B cell (primary cell): ENCODE data around the gene PLPPR5. TPM values are rescaled to one million over a fixed set of nuclear protein-coding genes. Genes with fewer than 3 reads are reported as not detected.

Experiments
- ATAC-seq: fragments of 200-7000 bp; cut with Tn5 transposase; one replicate; pipeline ENCODE4 v1.10.0; 2021; ENCODE audit warnings: low read depth, mild to moderate bottlenecking, moderate number of reproducible peaks, moderate library complexity
- CTCF ChIA-PET: fragments of 350-600 bp; sonication (Branson Sonifier 250); formaldehyde crosslinking; loops from one replicate; lab custom pipeline; 2021; ENCODE audit warnings: antibody characterized with exemption, inconsistent platforms; lab: Charles Lee
- POLR2A ChIA-PET: fragments of 350-600 bp; sonication (Branson Sonifier 250); formaldehyde crosslinking; loops from one replicate; lab custom pipeline; 2021; ENCODE audit warnings: antibody characterized with exemption; lab: Charles Lee
- DNase-seq: peaks from one replicate; pipeline ENCODE4 v3.0.0; 2013
- H2AFZ ChIP-seq: 2 replicates; pipeline ENCODE4 v1.6.1; 2012; ENCODE audit warnings: mild to moderate bottlenecking, low read depth, low read length; ENCODE audit not compliant: insufficient read depth, poor library complexity, severe bottlenecking
- H3K27ac ChIP-seq, 2 donors: 1 replicate in 1 of 2; 2 replicates in 1 of 2; pipeline ENCODE4 v1.5.1; 2012 to 2013; ENCODE audit warnings: low read length in 2 of 2, mild to moderate bottlenecking in 2 of 2, moderate library complexity in 1 of 2
- H3K27me3 ChIP-seq, 4 experiments: fragments of 200-600 bp in 1 of 4; sonication (generic) in 1 of 4; replicated peaks in 1 of 4; 1 replicate in 2 of 4; 2 replicates in 2 of 4; pipeline versions ENCODE4 v1.6.1 to v1.7.0; 2013 to 2016; ENCODE audit warnings: low read length in 3 of 4, mild to moderate bottlenecking in 2 of 4, mixed read lengths in 1 of 4, moderate library complexity in 1 of 4; ENCODE audit not compliant: insufficient read depth in 4 of 4, control insufficient read depth in 3 of 4; ENCODE audit errors: control extremely low read depth in 1 of 4
- H3K36me3 ChIP-seq, 2 experiments: replicated peaks in 1 of 2; 1 replicate in 1 of 2; 2 replicates in 1 of 2; pipeline versions ENCODE4 v1.6.1 to v1.7.1; 2013; ENCODE audit warnings: low read length in 1 of 2; ENCODE audit not compliant: insufficient read depth in 2 of 2, control insufficient read depth in 1 of 2; ENCODE audit errors: control extremely low read depth in 1 of 2, extremely low read depth in 1 of 2
- H3K4me1 ChIP-seq, 2 donors: fragments of 200-600 bp in 1 of 2; sonication (generic) in 1 of 2; 1 replicate in 1 of 2; 2 replicates in 1 of 2; pipeline versions ENCODE4 v1.5.1 to v1.6.1; 2013 to 2017; ENCODE audit warnings: low read length in 2 of 2; ENCODE audit not compliant: control insufficient read depth in 2 of 2, insufficient read depth in 2 of 2
- H3K4me2 ChIP-seq: replicated peaks from 2 replicates; pipeline ENCODE3; 2012; ENCODE audit warnings: mild to moderate bottlenecking, low read depth, low read length; ENCODE audit not compliant: poor library complexity, severe bottlenecking
- H3K4me3 ChIP-seq, 5 experiments: fragments of 200-600 bp in 1 of 5; sonication (generic) in 1 of 5; 1 replicate in 3 of 5; 2 replicates in 2 of 5; pipeline versions ENCODE4 v1.5.1 to v1.7.0; 2011 to 2016; ENCODE audit warnings: low read length in 4 of 5, mild to moderate bottlenecking in 4 of 5, low read depth in 2 of 5, control low read depth in 1 of 5, moderate library complexity in 1 of 5; ENCODE audit not compliant: insufficient read depth in 1 of 5; ENCODE audit errors: control extremely low read depth in 1 of 5, extremely low read depth in 1 of 5
- H3K79me2 ChIP-seq: fragments of 200-600 bp; sonication (generic); one replicate; pipeline ENCODE4 v1.6.0; 2016; ENCODE audit warnings: low read length; ENCODE audit not compliant: control insufficient read depth, insufficient read depth
- H3K9ac ChIP-seq: fragments of 200-600 bp; sonication (generic); 2 replicates; pipeline ENCODE4 v1.6.1; 2017; ENCODE audit warnings: mild to moderate bottlenecking, low read length, moderate library complexity
- H3K9me3 ChIP-seq, 3 donors: one replicate each; pipeline versions ENCODE4 v1.6.1 to v1.7.1; 2013; ENCODE audit warnings: low read length in 2 of 3; ENCODE audit not compliant: control insufficient read depth in 2 of 3, insufficient read depth in 1 of 3; ENCODE audit errors: control extremely low read depth in 1 of 3
- H4K20me1 ChIP-seq: 2 replicates; pipeline ENCODE4 v1.6.0; 2012; ENCODE audit warnings: mild to moderate bottlenecking, low read length; ENCODE audit not compliant: insufficient read depth, control insufficient read depth, poor library complexity, severe bottlenecking
- H3K27ac Mint-ChIP-seq: one replicate; pipeline ENCODE4 v1.8.0; 2021; ENCODE audit warnings: mixed read lengths
- H3K27me3 Mint-ChIP-seq: one replicate; pipeline ENCODE4 v1.8.0; 2021; ENCODE audit warnings: mixed read lengths
- H3K4me1 Mint-ChIP-seq: one replicate; pipeline ENCODE4 v1.8.0; 2021; ENCODE audit warnings: mixed read lengths
- H3K4me3 Mint-ChIP-seq: one replicate; pipeline ENCODE4 v1.8.0; 2021; ENCODE audit warnings: mixed read lengths
- H3K9me3 Mint-ChIP-seq: one replicate; pipeline ENCODE4 v1.8.0; 2022; ENCODE audit warnings: mixed read lengths; ENCODE audit not compliant: insufficient read depth
- CTCF ChIP-seq: fragments of 200-600 bp; IDR thresholded peaks from one replicate; pipeline ENCODE4 v1.8.0; 2022; ENCODE audit warnings: antibody characterized with exemption, mild to moderate bottlenecking
- EZH2 ChIP-seq: IDR thresholded peaks from 2 replicates; pipeline ENCODE4 v1.6.1; 2012; ENCODE audit warnings: borderline replicate concordance, low read depth, mild to moderate bottlenecking, moderate library complexity, low read length; ENCODE audit not compliant: insufficient read depth, poor library complexity, severe bottlenecking
- WGBS: methylation state at CpG from one replicate; pipeline ENCODE4 v1.1.5; 2013; ENCODE audit warnings: missing lambda C conversion rate; ENCODE audit not compliant: insufficient coverage; 5-methylcytosine and 5-hydroxymethylcytosine counted together
- intact Hi-C: fragments of 100-400 bp; cut with micrococcal nuclease; formaldehyde crosslinking; loops from one replicate; pipeline ENCODE4 v1.10.0; 2022
- polyA plus RNA-seq: library from polyadenylated mRNA; depleted of rRNA; stranded (reverse); fragments of >200 nt; gene quantifications from 2 replicates; pipeline ENCODE4 v1.2.3, GENCODE V29; 2012
- total RNA-seq, 2 donors: library from RNA; stranded (reverse); fragments of 120-200 nt in 1 of 2; gene quantifications; 1 replicate in 1 of 2; 2 replicates in 1 of 2; pipeline versions ENCODE4 v1.2.3 to v1.2.4, GENCODE V29; 2013 to 2022

PLPPR5 gene
- total and polyA plus RNA-seq, 2 donors (not counting 1 experiment from before 2014, with no cell fraction given): not detected

DNA sequence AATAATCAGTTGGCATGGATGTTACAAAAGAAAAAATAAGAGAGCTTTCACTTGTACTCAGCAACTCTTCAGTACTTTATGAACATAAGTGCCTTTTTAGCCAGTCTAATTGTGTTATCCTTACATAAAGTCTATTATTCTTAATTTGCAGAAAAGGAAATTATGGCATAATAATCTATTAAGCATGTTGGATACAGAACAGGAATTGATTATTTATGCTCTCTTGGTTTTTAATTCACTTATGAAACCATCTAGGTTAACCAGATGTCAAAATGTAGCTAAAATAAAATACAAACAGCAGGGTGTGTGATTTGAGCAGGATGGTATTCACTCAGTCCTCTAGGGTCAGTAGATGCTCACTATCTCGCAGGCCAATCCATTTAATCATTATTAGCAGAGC lies 79.7 kb downstream of the PLPPR5 start:
- H3K79me2 ChIP-seq: no peaks in the 10 kb centered on the region
- H3K4me3 ChIP-seq: no peak overlapping the region
- intact Hi-C loops: no loop called here
- TF ChIP-seq EZH2 (no peak), CTCF (no peak)
- DNase-seq (no peak), ATAC-seq (no peak)
- no peak overlapping the region for H3K27ac ChIP-seq
- no peaks in the 10 kb centered on the region for H4K20me1 ChIP-seq
- no peaks in the 10 kb centered on the region for H3K4me1 Mint-ChIP-seq
- H3K9me3 ChIP-seq: no peaks in the 10 kb centered on the region
- H3K27me3 Mint-ChIP-seq: no peaks in the 10 kb centered on the region
- WGBS: 83% methylated on average over 1 of the region's 1 CpG
- ChIA-PET POLR2A (no interaction called here), CTCF (no interaction called here)
- H3K9ac ChIP-seq: no peak overlapping the region
- H3K4me1 ChIP-seq: no peaks in the 10 kb centered on the region
- H3K4me2 ChIP-seq: no peak overlapping the region
- no peak overlapping the region for H3K27ac Mint-ChIP-seq
- H3K9me3 Mint-ChIP-seq: no peaks in the 10 kb centered on the region
- H3K27me3 ChIP-seq: no peaks in the 10 kb centered on the region
- H3K4me3 Mint-ChIP-seq: no peak overlapping the region
- H3K36me3 ChIP-seq: no peaks in the 10 kb centered on the region
- no peak overlapping the region for H2AFZ ChIP-seq

GRCh38 chr1:98923667-98924066 lies 81.0 kb downstream of the PLPPR5 start:
- no peaks in the 10 kb centered on the region for H3K4me1 Mint-ChIP-seq
- ATAC-seq: no peak
- Histone ChIP-seq H3K27me3 (no peaks in the 10 kb centered on the region), H3K9ac (no peak overlapping the region), H3K36me3 (no peaks in the 10 kb centered on the region), H3K4me2 (no peak overlapping the region), H3K27ac (no peak overlapping the region), H3K9me3 (no peaks in the 10 kb centered on the region), H3K79me2 (no peaks in the 10 kb centered on the region), H2AFZ (no peak overlapping the region), H3K4me3 (no peak overlapping the region), H4K20me1 (no peaks in the 10 kb centered on the region), H3K4me1 (no peaks in the 10 kb centered on the region)
- no peak overlapping the region for H3K4me3 Mint-ChIP-seq
- DNase-seq: no peak
- TF ChIP-seq EZH2 (no peak), CTCF (no peak)
- POLR2A ChIA-PET: no interaction called here
- no peak overlapping the region for H3K27ac Mint-ChIP-seq
- WGBS: 67% methylated on average over 1 of the region's 4 CpGs
- no peaks in the 10 kb centered on the region for H3K9me3 Mint-ChIP-seq
- intact Hi-C loops: no loop called here
- no peaks in the 10 kb centered on the region for H3K27me3 Mint-ChIP-seq
- CTCF ChIA-PET: no interaction called here
